OCI-LY7 (cell line): Measurements from ENCODE around the gene RGCC.

Source experiments
- CTCF ChIP-seq: fragments of 200-600 bp; sonication (generic); conservative IDR thresholded peaks from 2 replicates; pipeline ENCODE4 v1.5.1; 2014; ENCODE audit warnings: mild to moderate bottlenecking, antibody characterized with exemption, low read length, moderate library complexity, mixed read lengths
- EZH2phosphoT487 ChIP-seq: fragments of 200-600 bp; sonication (generic); IDR thresholded peaks from 2 replicates; pipeline ENCODE4 v1.6.1; 2018; ENCODE audit warnings: low read depth, borderline replicate concordance, mild to moderate bottlenecking, mixed run types, antibody characterized with exemption, low read length, moderate library complexity, mixed read lengths

- no peak for TF ChIP-seq CTCF
- no peak for TF ChIP-seq EZH2phosphoT487
These were observed 48.6 kb upstream of the RGCC start for GRCh38 chr13:41408746-41409145.
